AG10803 (cell line): Measurements from ENCODE around the gene CHST13.

Experiments
- DNase-seq: peaks from one replicate; pipeline ENCODE4 v3.0.0; 2010; ENCODE audit warnings: low read depth
- H3K4me3 ChIP-seq: 2 replicates; pipeline ENCODE4 v1.5.1; 2011; ENCODE audit warnings: mild to moderate bottlenecking, low read length, control low read depth
- TF ChIP-seq, protein P1 (sequence below): conservative IDR thresholded peaks from 2 replicates; pipeline ENCODE4 v1.5.1; 2011; ENCODE audit warnings: mild to moderate bottlenecking, low read length, control low read depth, inconsistent platforms

Gene CHST13

DNA sequence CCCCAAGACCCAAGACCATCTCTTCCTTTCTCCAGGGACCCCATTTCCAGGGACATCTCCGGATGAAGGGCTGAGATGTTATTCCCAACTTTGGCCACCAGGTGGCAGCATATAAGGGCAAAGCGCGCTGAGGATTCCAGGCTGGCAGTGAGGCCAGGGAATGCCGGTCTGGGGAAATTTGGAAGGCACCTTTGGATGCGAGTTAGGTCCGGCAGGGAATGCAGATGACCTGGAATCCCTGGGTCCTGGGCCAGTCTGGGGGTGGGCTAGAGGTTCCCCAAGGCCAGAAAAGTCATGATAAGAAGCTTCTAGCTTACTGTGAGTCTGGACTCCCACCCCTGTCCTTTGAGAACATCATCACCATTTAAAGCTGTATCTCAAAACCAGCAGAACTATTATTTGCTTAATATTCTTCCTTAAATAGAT, 1.6 kb upstream of the CHST13 start:
- TF ChIP-seq, protein P1, sequence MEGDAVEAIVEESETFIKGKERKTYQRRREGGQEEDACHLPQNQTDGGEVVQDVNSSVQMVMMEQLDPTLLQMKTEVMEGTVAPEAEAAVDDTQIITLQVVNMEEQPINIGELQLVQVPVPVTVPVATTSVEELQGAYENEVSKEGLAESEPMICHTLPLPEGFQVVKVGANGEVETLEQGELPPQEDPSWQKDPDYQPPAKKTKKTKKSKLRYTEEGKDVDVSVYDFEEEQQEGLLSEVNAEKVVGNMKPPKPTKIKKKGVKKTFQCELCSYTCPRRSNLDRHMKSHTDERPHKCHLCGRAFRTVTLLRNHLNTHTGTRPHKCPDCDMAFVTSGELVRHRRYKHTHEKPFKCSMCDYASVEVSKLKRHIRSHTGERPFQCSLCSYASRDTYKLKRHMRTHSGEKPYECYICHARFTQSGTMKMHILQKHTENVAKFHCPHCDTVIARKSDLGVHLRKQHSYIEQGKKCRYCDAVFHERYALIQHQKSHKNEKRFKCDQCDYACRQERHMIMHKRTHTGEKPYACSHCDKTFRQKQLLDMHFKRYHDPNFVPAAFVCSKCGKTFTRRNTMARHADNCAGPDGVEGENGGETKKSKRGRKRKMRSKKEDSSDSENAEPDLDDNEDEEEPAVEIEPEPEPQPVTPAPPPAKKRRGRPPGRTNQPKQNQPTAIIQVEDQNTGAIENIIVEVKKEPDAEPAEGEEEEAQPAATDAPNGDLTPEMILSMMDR = peak; percentile 86
- H3K4me3 ChIP-seq = no peak overlapping the region
- peak; percentile 44 for DNase-seq

DNA sequence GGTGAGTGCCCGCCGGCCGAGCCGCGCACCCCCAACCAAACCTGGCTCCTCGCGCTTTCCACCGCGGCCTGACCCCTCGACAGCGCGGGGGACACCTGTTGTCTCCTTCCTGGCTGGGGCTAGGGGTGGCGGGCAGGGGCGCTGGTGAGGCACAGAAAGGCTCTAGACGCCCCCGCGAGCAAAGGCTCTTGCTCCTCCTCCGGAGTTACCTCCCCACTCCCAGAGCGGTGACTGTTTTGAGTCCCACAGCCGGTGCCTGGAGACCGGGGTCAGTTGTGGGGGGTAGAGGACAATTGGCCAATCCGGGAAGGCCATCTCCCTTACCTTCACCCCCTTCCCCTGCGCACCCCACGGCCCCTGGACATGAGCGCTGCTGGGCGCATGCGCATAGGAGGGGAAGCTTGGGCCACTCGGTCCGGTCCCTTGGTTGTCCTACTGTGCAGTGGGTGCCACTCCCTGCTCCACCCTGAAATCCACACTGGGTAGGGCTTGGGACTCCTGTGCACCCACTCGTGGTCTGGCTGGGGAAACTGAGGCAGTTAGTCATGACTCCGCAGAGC, 554 bp downstream of the CHST13 start:
- TF ChIP-seq, protein P1 = no peak
- peak overlapping the region; percentile 38 for H3K4me3 ChIP-seq
- no peak for DNase-seq

DNA sequence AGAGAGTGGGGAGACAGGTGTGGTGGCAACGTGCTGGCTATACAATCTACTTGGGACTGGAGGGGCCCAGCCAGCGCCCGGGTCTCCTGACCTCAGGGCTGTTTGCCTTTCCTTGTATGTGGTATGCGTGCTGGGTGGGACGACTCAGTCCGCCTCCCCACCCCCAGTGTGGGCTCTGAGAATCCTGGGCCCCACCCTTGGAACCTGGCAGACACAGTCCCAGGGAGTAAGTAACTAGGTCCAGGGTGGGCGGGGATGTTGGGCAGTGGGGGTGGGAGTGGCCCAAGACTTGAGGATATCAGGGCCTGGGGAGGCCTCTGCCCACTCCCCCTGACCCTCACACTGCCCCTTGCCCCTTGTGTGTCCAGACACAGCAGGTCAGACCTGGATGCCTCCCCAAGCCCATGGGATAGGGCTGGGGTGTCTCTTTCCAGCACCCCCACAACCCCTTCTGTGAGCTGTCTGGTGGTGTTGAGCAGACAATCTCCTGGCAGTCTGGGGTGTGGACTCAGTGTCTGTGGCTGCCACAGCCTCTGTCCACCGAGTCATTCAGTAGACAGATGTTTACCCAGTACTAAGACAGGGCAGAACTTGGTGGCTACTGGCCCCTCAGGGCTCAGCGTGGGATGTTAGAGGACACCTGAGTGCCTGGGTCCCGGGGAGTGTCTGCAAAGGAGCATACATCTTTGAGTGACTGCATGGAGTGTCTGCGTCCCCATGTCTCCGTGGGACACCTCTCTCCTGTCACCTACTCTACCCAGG, 1.3 kb downstream of the CHST13 start:
- no peak overlapping the region for H3K4me3 ChIP-seq
- TF ChIP-seq, protein P1 = no peak
- no peak for DNase-seq

DNA sequence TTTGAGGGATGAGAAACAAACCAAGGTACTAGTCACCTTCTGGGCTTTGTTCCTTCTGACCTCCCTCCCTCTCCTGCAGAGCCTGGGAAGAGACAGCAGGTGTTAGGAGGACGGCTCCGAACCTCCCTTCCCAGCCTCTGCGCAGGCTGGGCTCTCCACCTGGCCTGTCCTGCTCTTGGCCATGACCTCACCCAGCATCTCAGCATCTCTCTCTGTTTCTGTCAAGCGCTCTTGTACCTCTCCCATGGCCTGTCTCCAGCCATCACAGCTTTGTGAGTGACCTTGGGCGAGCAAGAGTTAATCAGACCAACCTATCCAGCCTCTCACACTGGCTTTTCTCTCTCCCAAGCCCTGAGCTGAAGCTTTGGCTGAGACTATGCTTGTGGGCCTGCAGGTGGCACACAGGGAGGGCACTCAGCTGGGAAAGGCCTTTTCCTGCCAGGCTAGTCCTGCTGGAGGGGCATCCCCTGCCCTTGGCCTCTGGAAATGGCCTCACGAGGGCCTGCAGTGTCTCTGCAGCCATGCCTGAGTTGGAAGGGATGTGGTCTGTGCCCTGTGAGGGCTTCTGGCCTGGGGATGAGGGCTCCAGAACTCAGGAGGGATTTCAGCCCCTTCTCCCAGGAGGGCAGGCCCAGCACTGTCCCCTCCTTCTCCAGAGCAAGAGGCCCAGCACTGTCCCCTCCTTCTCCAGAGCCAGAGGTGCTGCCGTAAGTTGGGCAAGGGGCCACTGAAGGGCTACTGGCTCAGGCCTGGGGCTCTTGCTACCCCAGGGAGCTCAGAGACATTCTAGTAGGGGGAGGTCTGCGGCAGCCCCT, 2.1 kb downstream of the CHST13 start:
- no peak overlapping the region for H3K4me3 ChIP-seq
- TF ChIP-seq, protein P1 = no peak
- no peak for DNase-seq

DNA sequence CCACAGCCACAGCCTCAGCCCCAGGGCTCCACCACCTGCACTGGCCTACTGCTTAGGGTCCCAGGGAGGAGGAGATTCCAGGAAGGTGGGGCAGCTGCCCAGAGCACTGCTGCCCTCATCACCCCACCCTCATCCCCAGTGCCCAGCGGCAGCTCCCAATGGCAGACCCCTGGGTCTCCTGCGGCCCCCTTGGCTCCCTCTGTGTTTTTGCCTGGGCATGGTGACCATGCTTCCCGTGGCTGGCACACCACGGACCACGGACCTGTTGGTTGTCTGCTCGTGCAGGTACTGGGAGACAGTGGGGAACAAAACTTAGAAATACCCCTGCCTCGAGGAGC, 2.7 kb downstream of the CHST13 start:
- no peak for DNase-seq

DNA sequence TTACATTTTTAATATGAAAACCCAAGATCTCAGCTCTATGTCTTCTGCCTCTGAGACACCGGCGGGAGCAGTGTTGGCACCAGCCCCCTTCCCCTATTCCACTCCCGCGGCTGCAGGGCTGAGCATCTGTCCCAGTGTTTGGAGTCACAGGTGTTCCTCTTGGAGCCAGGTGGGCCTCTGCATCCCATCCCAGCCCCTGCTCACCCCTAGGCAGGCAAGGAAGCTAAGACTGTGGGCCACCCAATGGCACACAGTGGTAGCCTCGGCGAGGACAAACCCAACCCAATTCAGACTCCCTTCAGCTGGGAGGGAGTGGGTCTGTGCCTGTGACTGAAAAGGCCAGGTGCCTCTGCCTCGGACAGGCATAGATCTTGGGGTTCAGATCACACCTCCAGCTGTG, 3.1 kb downstream of the CHST13 start:
- H3K4me3 ChIP-seq = no peak overlapping the region
- TF ChIP-seq, protein P1 = no peak
- DNase-seq = no peak

More for the DNA sequence above, 2.7 kb downstream of the CHST13 start:
- no peak overlapping the region for H3K4me3 ChIP-seq
- TF ChIP-seq, protein P1 = no peak
